C4-2B (cell line): ENCODE data around the gene PLCB2.

Experiments used
- CTCF ChIP-seq: fragments of 450-650 bp; conservative IDR thresholded peaks from 2 replicates; pipeline ENCODE4 v1.5.1; 2017; ENCODE audit warnings: mild to moderate bottlenecking
- ZFX ChIP-seq: fragments of 450-650 bp; IDR thresholded peaks from 2 replicates; pipeline ENCODE4 v1.6.1; 2017

- TF ChIP-seq CTCF (peak; percentile 11), ZFX (no peak)
Measured at GRCh38 chr15:40339621-40339945, 31.8 kb upstream of the PLCB2 start.
